Stimulated activated CD8-positive, alpha-beta memory T cell treated with anti-CD3 and anti-CD28 coated beads, Interleukin-4, amount 100 ng/mL, for 1 hour (primary cell): ENCODE measurements around the gene MYO5B.
"Not testable (repeated sequence)": the region's sequence is repeated elsewhere in the genome, so short reads cannot be mapped to it uniquely, and the experiment has no call there.

Source experiments
- DNase-seq, 2 donors: peaks; one replicate each; pipeline ENCODE4 v3.0.0-alpha.2; 2020; ENCODE audit warnings: low read depth in 2 of 2, low spot score in 1 of 2

MYO5B gene

GRCh38 chr18:49890041-49890440 is 304.9 kb downstream of the MYO5B start:
- DNase-seq: no peak

GRCh38 chr18:49889552-49889951 is 305.4 kb downstream of the MYO5B start:
- DNase-seq: not testable (repeated sequence)

DNA sequence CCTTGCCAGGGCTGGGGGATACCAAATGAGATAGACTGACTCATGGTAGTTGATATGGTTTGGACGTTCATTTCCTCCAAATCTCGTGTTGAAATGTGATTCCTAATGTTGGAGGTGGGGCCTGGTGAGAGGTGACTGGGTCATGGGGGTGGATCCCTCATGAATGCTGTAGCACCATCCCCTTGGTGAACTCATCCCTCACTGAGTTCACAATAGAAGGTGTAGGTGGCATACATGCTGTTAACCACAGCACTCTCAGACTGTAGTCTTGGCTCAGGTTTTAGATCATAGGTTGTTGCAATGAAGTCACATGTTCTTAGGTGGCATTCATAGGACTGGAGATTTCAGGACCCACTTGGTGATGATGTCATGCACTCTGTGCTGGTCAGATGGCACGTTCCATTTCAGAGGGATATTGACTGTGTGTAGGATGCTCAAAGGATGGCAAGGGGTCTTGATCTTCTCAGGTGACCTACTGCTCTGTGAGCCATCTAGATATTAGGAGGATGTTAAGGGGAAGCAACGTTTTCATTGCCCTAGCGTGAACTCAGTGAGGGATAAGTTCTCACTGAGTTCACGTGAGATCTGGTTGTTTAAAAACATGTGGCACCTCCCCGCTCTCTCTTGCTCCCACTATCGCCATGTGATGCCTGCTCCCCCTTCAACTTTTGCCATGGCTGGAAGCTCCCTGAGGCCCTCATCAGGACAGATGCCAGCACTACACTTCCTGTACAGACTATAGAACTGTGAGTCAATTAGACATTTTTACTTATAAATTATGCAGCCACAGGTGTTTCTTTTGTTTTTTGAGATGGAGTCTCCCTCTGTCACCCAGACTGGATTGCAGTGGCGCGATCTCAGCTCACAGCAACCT is 307.8 kb downstream of the MYO5B start:
- DNase-seq: no peak

- no peak for DNase-seq
These were observed 310.0 kb downstream of the MYO5B start for GRCh38 chr18:49884959-49885358.

- DNase-seq: no peak
These were observed 310.5 kb downstream of the MYO5B start for GRCh38 chr18:49884465-49884864.

DNA sequence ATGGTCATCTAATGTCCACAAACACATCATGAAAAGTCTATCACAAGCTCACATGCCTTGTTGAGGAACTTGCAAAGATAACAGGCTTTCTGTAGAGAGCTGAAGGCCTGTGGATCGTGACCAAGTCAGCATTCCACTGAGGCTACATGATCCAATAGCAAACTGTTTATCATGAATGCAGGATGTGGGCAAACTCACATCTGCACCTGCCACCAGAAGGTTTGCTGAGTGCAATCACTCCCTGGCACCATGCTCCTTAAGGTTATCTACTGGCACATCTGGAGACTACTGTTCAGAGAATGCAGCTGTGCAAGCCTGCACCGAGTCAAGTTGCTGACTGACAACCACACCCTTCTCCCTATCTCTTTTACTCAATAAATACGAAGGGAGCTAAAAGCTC is 314.3 kb downstream of the MYO5B start:
- DNase-seq: no peak

- DNase-seq: no peak
These were observed 315.7 kb downstream of the MYO5B start for GRCh38 chr18:49879271-49879580.

- DNase-seq: no peak
These were observed 316.2 kb downstream of the MYO5B start for GRCh38 chr18:49878567-49879270.

DNA sequence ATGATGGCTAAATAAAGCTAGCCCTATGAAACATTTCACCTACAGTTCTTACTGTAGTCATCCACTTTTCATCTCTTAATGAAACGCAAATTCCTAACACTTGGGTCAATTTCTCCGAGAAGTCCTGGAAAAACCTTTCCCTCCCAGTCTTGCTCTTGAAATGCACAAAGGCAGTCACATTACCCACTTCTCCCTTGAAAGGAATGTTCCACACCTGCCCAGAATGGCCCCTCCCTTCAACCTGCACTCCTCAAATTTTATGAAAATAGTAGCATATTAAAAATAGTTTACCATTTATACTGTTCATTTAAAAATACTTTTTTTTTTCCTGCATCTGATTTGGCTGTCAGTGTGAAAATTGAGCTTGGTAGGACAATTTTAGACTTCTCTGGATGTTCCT is 316.9 kb downstream of the MYO5B start:
- DNase-seq: no peak

GRCh38 chr18:49876536-49876935 is 318.4 kb downstream of the MYO5B start:
- no peak for DNase-seq

GRCh38 chr18:49875783-49876182 is 319.2 kb downstream of the MYO5B start:
- DNase-seq: no peak

DNA sequence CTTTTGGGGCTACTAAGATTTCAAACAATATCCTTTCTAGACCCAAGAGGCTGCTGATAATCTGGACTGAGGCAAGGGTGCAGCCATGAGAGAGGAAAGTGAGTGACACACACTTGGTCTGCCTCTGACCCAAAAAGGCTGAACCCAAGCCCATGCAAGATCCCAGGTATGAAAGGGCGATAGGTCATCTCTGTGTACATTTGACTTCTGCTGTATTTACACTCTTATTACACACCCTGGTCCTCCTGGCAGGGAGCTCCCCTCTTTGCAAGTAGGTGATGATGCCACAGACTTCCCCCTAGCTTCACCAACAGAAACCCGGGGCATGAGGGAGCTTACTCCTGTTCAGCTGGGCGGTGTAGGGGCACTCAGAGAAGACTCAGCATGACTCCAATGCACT is 319.8 kb downstream of the MYO5B start:
- no peak for DNase-seq

GRCh38 chr18:49874238-49874637 is 320.7 kb downstream of the MYO5B start:
- no peak for DNase-seq

- no peak for DNase-seq
These were observed 325.6 kb downstream of the MYO5B start for GRCh38 chr18:49869354-49869753.

GRCh38 chr18:49866680-49867079 is 328.3 kb downstream of the MYO5B start:
- DNase-seq: no peak

GRCh38 chr18:49865401-49865800 is 329.5 kb downstream of the MYO5B start:
- no peak for DNase-seq

GRCh38 chr18:49863769-49864621 is 331.0 kb downstream of the MYO5B start:
- DNase-seq: no peak

GRCh38 chr18:49862656-49863385 is 332.1 kb downstream of the MYO5B start:
- DNase-seq: no peak

DNA sequence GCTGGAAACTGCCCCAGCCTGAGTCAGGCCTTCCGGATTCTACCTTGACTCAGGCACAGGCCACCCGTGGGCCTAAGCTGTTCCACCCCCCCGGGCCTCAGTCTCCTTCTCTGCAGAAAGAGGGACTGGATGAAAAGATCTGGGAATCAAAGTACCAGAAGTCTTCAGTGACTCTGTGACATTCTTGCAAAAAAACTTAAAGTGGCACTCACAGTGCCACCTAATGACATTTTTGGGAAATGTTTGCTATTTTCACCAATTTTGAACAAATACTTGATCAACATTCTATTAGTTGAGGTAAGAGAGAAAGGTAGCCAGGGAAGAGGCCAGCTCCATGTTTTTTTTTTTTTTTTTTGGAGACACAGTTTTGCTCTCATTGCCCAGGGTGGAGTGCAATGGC is 333.3 kb downstream of the MYO5B start:
- DNase-seq: no peak

DNA sequence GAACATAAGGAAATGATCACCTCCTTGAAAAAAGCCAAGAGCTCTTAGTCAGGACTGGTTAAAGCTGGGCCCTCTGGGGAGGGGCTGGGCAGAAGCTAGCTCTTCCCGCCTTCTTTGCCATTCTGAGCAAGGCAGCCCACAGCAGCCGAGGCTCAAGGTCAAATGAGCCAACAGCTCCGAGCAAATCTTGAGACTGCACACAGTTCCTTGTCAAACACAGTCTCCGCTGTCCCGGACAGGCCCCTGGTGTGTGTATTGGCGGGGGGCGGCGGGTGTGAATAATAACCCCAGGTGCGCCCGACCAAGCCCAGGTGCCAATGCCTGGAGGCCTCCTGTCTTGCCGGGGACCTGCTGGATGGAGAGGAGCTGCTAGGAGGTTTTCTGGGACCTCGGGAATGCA is 335.2 kb downstream of the MYO5B start:
- no peak for DNase-seq

- no peak for DNase-seq
These were observed 336.0 kb downstream of the MYO5B start for GRCh38 chr18:49859021-49859359.
